Esophagus squamous epithelium (tissue), 5 donors: ENCODE data around the gene NSMF. TPM values are rescaled to one million over a fixed set of nuclear protein-coding genes. Genes with fewer than 3 reads are reported as not detected.
"Not testable (repeated sequence)": the region's sequence is repeated elsewhere in the genome, so short reads cannot be mapped to it uniquely, and the experiment has no call there.

Experiments
- DNase-seq: peaks from one replicate; lab custom pipeline; 2025; lab: John Stamatoyannopoulos, UW
- H3K27ac ChIP-seq, 4 donors: fragments of 200-600 bp; sonication (generic); one replicate each; pipeline ENCODE4 v1.5.1; 2016 to 2019; ENCODE audit warnings: mild to moderate bottlenecking in 1 of 4
- H3K27me3 ChIP-seq, 4 donors: fragments of 200-600 bp; sonication (generic); 1 replicate in 3 of 4; 2 replicates in 1 of 4; pipeline versions ENCODE4 v1.5.1 to v1.6.0; 2017 to 2021; ENCODE audit warnings: antibody characterized with exemption in 1 of 4
- H3K36me3 ChIP-seq, 3 donors: fragments of 200-600 bp; sonication (generic); one replicate each; pipeline ENCODE4 v1.5.1; 2016 to 2019
- H3K4me1 ChIP-seq, 3 donors: fragments of 200-600 bp; sonication (generic); one replicate each; pipeline ENCODE4 v1.5.1; 2017 to 2019
- H3K4me3 ChIP-seq, 4 donors: fragments of 200-600 bp; sonication (generic); 1 replicate in 3 of 4; 2 replicates in 1 of 4; pipeline ENCODE4 v1.5.1; 2016 to 2019; ENCODE audit warnings: mild to moderate bottlenecking in 2 of 4, moderate library complexity in 1 of 4
- H3K9me3 ChIP-seq, 3 donors: fragments of 200-600 bp; sonication (generic); one replicate each; pipeline ENCODE4 v1.5.1; 2016 to 2019
- CTCF ChIP-seq, 6 experiments: fragments of 450-650 bp in 4 of 6; fragments of 200-600 bp in 2 of 6; sonication (generic) in 2 of 6; IDR thresholded peaks; one replicate each; pipeline ENCODE4 v1.5.1; 2016 to 2019; ENCODE audit warnings: antibody characterized with exemption in 6 of 6, mild to moderate bottlenecking in 4 of 6, moderate library complexity in 4 of 6
- POLR2A ChIP-seq, 4 donors: fragments of 450-650 bp; IDR thresholded peaks; one replicate each; pipeline ENCODE4 v1.6.1; 2017; ENCODE audit warnings: antibody characterized with exemption in 4 of 4, mild to moderate bottlenecking in 4 of 4, moderate library complexity in 3 of 4
- WGBS, 2 donors: methylation state at CpG; one replicate each; pipeline ENCODE4 v1.1.5; 2018; 5-methylcytosine and 5-hydroxymethylcytosine counted together
- intact Hi-C: fragments of 100-400 bp; cut with DNase I; formaldehyde crosslinking; loops from one replicate; pipeline ENCODE4 v1.15.0; 2022
- total RNA-seq, 4 donors: library from RNA; depleted of rRNA; stranded (reverse); fragments of >200 nt; gene quantifications; one replicate each; pipeline ENCODE4 v1.1.0, GENCODE V29; 2016
- donor health status: DM: yes; HTN: yes; CAD: no.

Gene NSMF
- total RNA-seq, 4 donors from 2014 or later, result 16.2 to 38.1 (median 20.6) TPM

- peaks cover 33 to 55% (median 35%) of the 10 kb centered on the region in 3 donors for H3K4me1 ChIP-seq
- DNase-seq, result no peak
- H3K27ac ChIP-seq, result peak overlapping the region; percentile 40 to 83 (median 65)
- H3K27me3 ChIP-seq, result peaks cover 0 to 5% (median 0%) of the 10 kb centered on the region in 4 donors
- no peaks in the 10 kb centered on the region for H3K9me3 ChIP-seq
- intact Hi-C loops, result no loop called here
- no peaks in the 10 kb centered on the region for H3K36me3 ChIP-seq
- no CpG with 5 or more reads among the region's 17 CpGs for WGBS, 2 donors
- TF ChIP-seq POLR2A (IDR thresholded peaks at IDR 0.05) (no peak), CTCF (IDR thresholded peaks at IDR 0.05) (no peak)
- peak overlapping the region in 3 of 4 donors; percentile 1 to 49 (median 11) for H3K4me3 ChIP-seq
Measured at GRCh38 chr9:137411260-137411644, 47.9 kb downstream of the NSMF start.

- Histone ChIP-seq H3K36me3 (no peaks in the 10 kb centered on the region), H3K27ac (peak overlapping the region; percentile 40 to 83 (median 65)), H3K9me3 (no peaks in the 10 kb centered on the region), H3K4me1 (peaks cover 32 to 57% (median 36%) of the 10 kb centered on the region in 3 donors), H3K4me3 (peak overlapping the region in 2 of 4 donors; percentile 1 to 49), H3K27me3 (peaks cover 0 to 5% (median 0%) of the 10 kb centered on the region in 4 donors)
- DNase-seq, result no peak
- intact Hi-C loops, result no loop called here
- 80 to 100% methylated on average over 1 to 2 of the region's 15 CpGs for WGBS, 2 donors
- TF ChIP-seq CTCF (IDR thresholded peaks at IDR 0.05) (no peak), POLR2A (IDR thresholded peaks at IDR 0.05) (no peak)
Measured at GRCh38 chr9:137410891-137411249, 48.3 kb downstream of the NSMF start.

GRCh38 chr9:137410236-137410890 lies 48.8 kb downstream of the NSMF start:
- H3K4me3 ChIP-seq, H3K36me3 ChIP-seq, H3K27me3 ChIP-seq, H3K9me3 ChIP-seq, DNase-seq, intact Hi-C loops: not testable (repeated sequence)
- H3K27ac ChIP-seq, result peak overlapping the region in 2 of 4 donors; percentile 79 to 83
- H3K4me1 ChIP-seq, result peaks cover 29 to 57% (median 36%) of the 10 kb centered on the region in 3 donors
- 69 to 79% methylated on average over 10 of the region's 18 CpGs for WGBS, 2 donors

GRCh38 chr9:137409515-137409914 lies 49.6 kb downstream of the NSMF start:
- H3K27me3 ChIP-seq, result peaks cover 0 to 5% (median 0%) of the 10 kb centered on the region in 4 donors
- intact Hi-C loops, result loop anchor here (5.0 kb wide), 1 partner anchor 112 kb away; no protein-coding TSS in a partner anchor
- H3K9me3 ChIP-seq, result no peaks in the 10 kb centered on the region
- no peak overlapping the region for H3K4me3 ChIP-seq
- peaks cover 29 to 57% (median 36%) of the 10 kb centered on the region in 3 donors for H3K4me1 ChIP-seq
- TF ChIP-seq CTCF (IDR thresholded peaks at IDR 0.05) (no peak), POLR2A (IDR thresholded peaks at IDR 0.05) (no peak)
- no peaks in the 10 kb centered on the region for H3K36me3 ChIP-seq
- DNase-seq, result no peak
- H3K27ac ChIP-seq, result no peak overlapping the region
- 76 to 82% methylated on average over 3 to 7 of the region's 11 CpGs for WGBS, 2 donors

GRCh38 chr9:137408651-137409405 lies 50.3 kb downstream of the NSMF start:
- H3K36me3 ChIP-seq, result no peaks in the 10 kb centered on the region
- no peak overlapping the region for H3K4me3 ChIP-seq
- peaks cover 0 to 5% (median 0%) of the 10 kb centered on the region in 4 donors for H3K27me3 ChIP-seq
- TF ChIP-seq POLR2A (IDR thresholded peaks at IDR 0.05), result no peak
- no peak for TF ChIP-seq CTCF (IDR thresholded peaks at IDR 0.05)
- no peaks in the 10 kb centered on the region for H3K9me3 ChIP-seq
- DNase-seq, result no peak
- intact Hi-C loops, result loop anchor here (5.0 kb wide), 1 partner anchor 112 kb away; no protein-coding TSS in a partner anchor
- no peak overlapping the region for H3K27ac ChIP-seq
- WGBS, 2 donors, result 90% methylated on average over 11 to 17 of the region's 24 CpGs
- H3K4me1 ChIP-seq, result peaks cover 29 to 53% (median 36%) of the 10 kb centered on the region in 3 donors
